Endothelial cell (in vitro differentiated cells): ENCODE measurements around the gene FBXO31. TPM values are rescaled to one million over a fixed set of nuclear protein-coding genes. Genes with fewer than 3 reads are reported as not detected.
"Not testable (repeated sequence)": the region's sequence is repeated elsewhere in the genome, so short reads cannot be mapped to it uniquely, and the experiment has no call there.

Experiments used
- DNase-seq: peaks from one replicate; pipeline ENCODE4 v3.0.0; 2021; ENCODE audit warnings: low spot score
- H3K27ac Mint-ChIP-seq: one replicate; pipeline ENCODE4 v1.8.0; 2021; ENCODE audit warnings: mixed read lengths, inconsistent platforms; ENCODE audit not compliant: unreplicated experiment
- H3K27me3 Mint-ChIP-seq: one replicate; pipeline ENCODE4 v1.8.0; 2021; ENCODE audit warnings: mild to moderate bottlenecking, moderate library complexity, mixed read lengths, inconsistent platforms; ENCODE audit not compliant: unreplicated experiment
- H3K36me3 Mint-ChIP-seq: one replicate; pipeline ENCODE4 v1.8.0; 2021; ENCODE audit warnings: mild to moderate bottlenecking, low read depth, mixed read lengths, inconsistent platforms; ENCODE audit not compliant: unreplicated experiment
- H3K4me1 Mint-ChIP-seq: one replicate; pipeline ENCODE4 v1.8.0; 2021; ENCODE audit warnings: mild to moderate bottlenecking, mixed read lengths, inconsistent platforms; ENCODE audit not compliant: unreplicated experiment
- H3K4me3 Mint-ChIP-seq: one replicate; pipeline ENCODE4 v1.8.0; 2021; ENCODE audit warnings: mild to moderate bottlenecking, mixed read lengths, inconsistent platforms; ENCODE audit not compliant: unreplicated experiment
- H3K9me3 Mint-ChIP-seq: one replicate; pipeline ENCODE4 v1.8.0; 2021; ENCODE audit warnings: mixed read lengths, inconsistent platforms; ENCODE audit not compliant: unreplicated experiment
- CTCF ChIP-seq: fragments of 200-600 bp; sonication (generic); IDR thresholded peaks from one replicate; pipeline ENCODE4 v1.5.0; 2021; ENCODE audit warnings: antibody characterized with exemption; ENCODE audit not compliant: unreplicated experiment
- total RNA-seq: library from RNA; stranded (reverse); fragmentation: NEBNext Ultra II Directional; extraction: Animal tissue kit (Norgen Biotek cat#: 25700); gene quantifications from one replicate; pipeline ENCODE4 v1.2.1, GENCODE V29; 2021; ENCODE audit not compliant: unreplicated experiment

The FBXO31 gene
- total RNA-seq, 1 donor from 2014 or later: 13.5 TPM

- Mint-ChIP-seq H3K4me3 (no peak overlapping the region), H3K36me3 (no peaks in the 10 kb centered on the region), H3K4me1 (peaks cover 13% of the 10 kb centered on the region), H3K27me3 (no peaks in the 10 kb centered on the region), H3K27ac (no peak overlapping the region), H3K9me3 (no peaks in the 10 kb centered on the region)
- DNase-seq: no peak
- TF ChIP-seq CTCF: no peak
Observed at GRCh38 chr16:87366930-87367329, 16.6 kb downstream of the FBXO31 start.

- Mint-ChIP-seq H3K4me3 (no peak overlapping the region), H3K27me3 (no peaks in the 10 kb centered on the region), H3K36me3 (no peaks in the 10 kb centered on the region), H3K9me3 (no peaks in the 10 kb centered on the region), H3K27ac (no peak overlapping the region), H3K4me1 (peaks cover 13% of the 10 kb centered on the region)
- TF ChIP-seq CTCF: no peak
- no peak for DNase-seq
Observed at GRCh38 chr16:87366288-87366687, 17.3 kb downstream of the FBXO31 start.

DNA sequence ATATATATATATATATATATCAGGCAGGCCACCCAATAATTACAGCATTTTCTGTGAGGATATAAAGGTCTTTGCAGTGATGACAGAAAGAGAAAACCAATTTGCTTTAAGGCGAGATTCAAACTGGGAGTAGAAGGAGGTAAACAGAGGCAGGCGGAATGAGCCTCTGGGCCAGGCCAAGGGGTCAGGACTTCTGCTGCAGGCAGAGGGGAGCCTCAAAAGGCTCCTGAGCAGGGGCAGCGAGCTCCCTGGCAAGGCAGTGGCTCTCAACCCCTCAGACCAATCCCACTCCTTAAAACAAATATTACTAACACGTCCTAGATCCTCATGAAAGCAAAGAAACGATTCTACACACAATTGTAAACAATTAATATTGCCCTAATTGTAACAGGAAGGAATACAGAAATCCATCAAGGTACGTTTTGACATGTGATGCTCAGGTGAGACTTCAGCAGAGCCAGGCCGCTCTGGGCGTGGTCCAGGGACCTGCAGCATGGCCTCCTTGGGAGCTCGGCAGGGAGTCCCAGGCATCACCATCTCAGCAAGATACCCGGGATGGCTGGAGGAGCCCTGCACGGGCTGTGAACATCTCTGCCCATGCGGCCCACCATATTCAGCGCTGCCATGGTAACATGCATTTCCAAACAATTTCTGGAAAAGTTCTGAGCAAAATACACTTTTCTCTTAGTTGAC, 18.4 kb downstream of the FBXO31 start:
- Mint-ChIP-seq H3K9me3 (no peaks in the 10 kb centered on the region), H3K27ac (no peak overlapping the region), H3K4me3 (no peak overlapping the region), H3K4me1 (peaks cover 13% of the 10 kb centered on the region), H3K27me3 (no peaks in the 10 kb centered on the region), H3K36me3 (no peaks in the 10 kb centered on the region)
- TF ChIP-seq CTCF: no peak
- DNase-seq: no peak

- Mint-ChIP-seq H3K27ac (no peak overlapping the region), H3K9me3 (no peaks in the 10 kb centered on the region), H3K4me3 (no peak overlapping the region), H3K36me3 (no peaks in the 10 kb centered on the region), H3K4me1 (peaks cover 8% of the 10 kb centered on the region), H3K27me3 (no peaks in the 10 kb centered on the region)
- TF ChIP-seq CTCF: no peak
- DNase-seq: no peak
Observed at GRCh38 chr16:87363771-87364455, 19.7 kb downstream of the FBXO31 start.

DNA sequence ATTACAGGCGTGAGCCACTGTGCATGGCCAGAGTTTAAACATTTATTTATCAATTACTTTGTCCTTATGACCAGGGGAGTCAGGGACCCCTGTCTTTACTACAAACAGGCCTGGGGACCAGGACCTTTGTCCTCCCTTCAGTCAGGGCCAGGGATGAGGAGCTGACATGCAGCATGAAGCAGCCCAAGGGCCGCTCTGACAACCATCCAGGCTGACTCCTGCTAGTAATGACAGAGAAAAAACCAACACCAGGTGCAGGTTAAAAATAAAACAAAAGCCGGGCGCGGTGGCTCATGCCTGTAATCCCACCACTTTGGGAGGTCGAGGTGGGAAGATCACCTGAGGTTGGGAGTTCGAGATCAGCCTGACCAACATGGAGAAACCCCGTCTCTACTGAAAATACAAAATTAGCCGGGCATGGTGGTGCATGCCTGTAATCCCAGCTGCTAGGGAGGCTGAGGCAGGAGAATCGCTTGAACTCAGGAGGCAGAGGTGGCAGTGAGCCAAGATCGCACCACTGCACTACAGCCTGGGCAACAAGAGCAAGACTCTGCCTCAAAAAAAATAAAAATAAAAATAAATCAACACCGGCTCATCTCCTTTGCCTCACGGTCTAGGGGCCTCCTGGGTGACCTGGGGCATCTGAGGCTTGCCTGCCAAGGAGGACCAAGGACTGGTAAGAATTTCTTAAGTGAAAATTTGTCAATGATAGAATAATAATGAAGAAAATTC, 20.6 kb downstream of the FBXO31 start:
- H3K27me3 Mint-ChIP-seq, H3K4me1 Mint-ChIP-seq, H3K9me3 Mint-ChIP-seq, DNase-seq, H3K36me3 Mint-ChIP-seq, H3K27ac Mint-ChIP-seq, H3K4me3 Mint-ChIP-seq: not testable (repeated sequence)
